Measurements from ENCODE around the gene PHF14. TPM values are rescaled to one million over a fixed set of nuclear protein-coding genes. Genes with fewer than 3 reads are reported as not detected.

Gene PHF14
- total RNA-seq, 2 donors from 2014 or later = 11.9 to 28.3 TPM

DNA sequence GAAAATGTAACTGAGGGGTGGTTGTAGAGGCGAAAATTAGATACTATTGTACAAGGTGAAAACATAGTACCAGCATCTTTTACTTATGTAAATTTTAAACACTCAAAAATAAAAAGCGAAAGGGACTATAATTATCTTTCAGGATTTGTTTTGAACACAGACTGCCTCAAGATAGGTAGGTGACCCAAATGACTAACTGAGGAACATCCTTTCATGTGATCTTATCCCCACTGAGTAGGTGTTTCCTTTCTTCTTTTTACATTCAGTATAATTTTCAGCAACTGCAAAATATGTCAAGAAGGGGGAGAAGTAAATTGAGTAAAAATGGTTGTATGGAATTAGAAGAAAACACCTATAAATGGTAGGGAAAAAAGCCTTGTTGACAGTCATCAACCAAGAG is 236.7 kb downstream of the PHF14 start:
- no peaks in the 10 kb centered on the region for H3K27me3 ChIP-seq
- TF ChIP-seq CTCF (IDR thresholded peaks at IDR 0.05) (no peak), POLR2A (IDR thresholded peaks at IDR 0.05) (no peak)

DNA sequence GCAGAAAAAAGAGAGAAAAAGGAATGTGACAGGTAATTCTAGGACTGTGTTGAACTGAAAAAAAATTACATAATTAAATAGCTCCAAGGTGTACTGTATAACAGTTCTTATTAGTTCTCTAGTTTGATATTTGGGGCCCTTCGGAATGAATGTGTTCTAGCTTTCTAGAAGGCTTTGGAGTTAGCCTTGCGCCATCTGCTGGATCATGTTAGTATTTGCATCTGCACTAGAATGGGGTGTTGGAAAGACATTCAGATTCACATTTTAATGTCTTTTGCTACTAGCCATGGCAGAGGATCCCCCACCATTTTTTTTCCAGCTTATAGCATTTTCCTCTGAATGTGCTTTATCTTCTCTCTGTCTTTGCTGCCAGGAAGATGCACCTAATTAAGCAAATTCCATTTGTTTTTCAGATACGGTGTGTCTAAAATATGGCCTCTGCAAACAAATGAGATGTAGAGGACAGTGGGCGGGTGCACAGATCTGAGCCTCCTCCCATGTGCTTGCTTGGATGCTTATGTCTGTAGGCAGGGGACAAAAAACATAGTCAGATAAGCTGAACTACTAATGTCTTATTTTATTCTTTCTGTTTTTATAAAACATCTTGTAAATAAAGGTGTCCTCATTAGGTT is 238.5 kb downstream of the PHF14 start:
- DNase-seq (peak; percentile 50 to 66 (median 58)), ATAC-seq (peak; percentile 81)
- Histone ChIP-seq H3K9me3 (no peaks in the 10 kb centered on the region), H3K27ac (no peak overlapping the region), H3K4me3 (no peak overlapping the region), H3K36me3 (replicated peaks in 1 of 2; ENCODE audit: insufficient read depth in 1 of 2, low read depth in 2 of 2) (no peaks in the 10 kb centered on the region), H3K27me3 (no peaks in the 10 kb centered on the region), H3K4me1 (no peaks in the 10 kb centered on the region)
- 28 to 36% methylated on average over 4 of the region's 4 CpGs for WGBS, 2 donors
- peak; percentile 35 to 78 (median 63) for TF ChIP-seq CTCF (IDR thresholded peaks at IDR 0.05)
- no peak for TF ChIP-seq POLR2A (IDR thresholded peaks at IDR 0.05)
- intact Hi-C loops (cut with DNase I) = no loop called here

More for the DNA sequence above, 236.7 kb downstream of the PHF14 start:
- Histone ChIP-seq H3K4me3 (no peak overlapping the region), H3K9me3 (no peaks in the 10 kb centered on the region), H3K36me3 (replicated peaks in 1 of 2; ENCODE audit: insufficient read depth in 1 of 2, low read depth in 2 of 2) (no peaks in the 10 kb centered on the region), H3K4me1 (no peaks in the 10 kb centered on the region), H3K27ac (no peak overlapping the region)
- intact Hi-C loops (cut with DNase I) = no loop called here
- ATAC-seq (no peak), DNase-seq (no peak)
- 75 to 80% methylated on average over 2 of the region's 2 CpGs for WGBS, 2 donors

- intact Hi-C loops (cut with DNase I) = no loop called here
- 33 to 59% methylated on average over 1 of the region's 1 CpG for WGBS, 2 donors
- no peaks in the 10 kb centered on the region for H3K27me3 ChIP-seq
- no peaks in the 10 kb centered on the region for H3K36me3 ChIP-seq (replicated peaks in 1 of 2; ENCODE audit: insufficient read depth in 1 of 2, low read depth in 2 of 2)
- H3K4me3 ChIP-seq = no peak overlapping the region
- H3K9me3 ChIP-seq = no peaks in the 10 kb centered on the region
- no peak overlapping the region for H3K27ac ChIP-seq
- no peak for ATAC-seq
- no peak for DNase-seq
- no peak for TF ChIP-seq POLR2A (IDR thresholded peaks at IDR 0.05)
- TF ChIP-seq CTCF (IDR thresholded peaks at IDR 0.05) = no peak
- no peaks in the 10 kb centered on the region for H3K4me1 ChIP-seq
Measured at GRCh38 chr7:11212816-11213215, 239.1 kb downstream of the PHF14 start.

GRCh38 chr7:11213266-11213665 is 239.6 kb downstream of the PHF14 start:
- no peak overlapping the region for H3K27ac ChIP-seq
- no peak for TF ChIP-seq CTCF (IDR thresholded peaks at IDR 0.05)
- no peak for TF ChIP-seq POLR2A (IDR thresholded peaks at IDR 0.05)
- DNase-seq (no peak), ATAC-seq (no peak)
- H3K36me3 ChIP-seq (replicated peaks in 1 of 2; ENCODE audit: insufficient read depth in 1 of 2, low read depth in 2 of 2) = no peaks in the 10 kb centered on the region
- no peaks in the 10 kb centered on the region for H3K4me1 ChIP-seq
- no peak overlapping the region for H3K4me3 ChIP-seq
- intact Hi-C loops (cut with DNase I) = no loop called here
- 18 to 36% methylated on average over 1 of the region's 1 CpG for WGBS, 2 donors
- H3K27me3 ChIP-seq = no peaks in the 10 kb centered on the region
- H3K9me3 ChIP-seq = no peaks in the 10 kb centered on the region

GRCh38 chr7:11216276-11216675 is 242.6 kb downstream of the PHF14 start:
- no peaks in the 10 kb centered on the region for H3K27me3 ChIP-seq
- H3K36me3 ChIP-seq (replicated peaks in 1 of 2; ENCODE audit: insufficient read depth in 1 of 2, low read depth in 2 of 2) = no peaks in the 10 kb centered on the region
- intact Hi-C loops (cut with DNase I) = no loop called here
- no peak for TF ChIP-seq POLR2A (IDR thresholded peaks at IDR 0.05)
- ATAC-seq (no peak), DNase-seq (no peak)
- H3K4me1 ChIP-seq = no peaks in the 10 kb centered on the region
- H3K4me3 ChIP-seq = no peak overlapping the region
- peaks cover 0 to 4% (median 0%) of the 10 kb centered on the region in 3 donors for H3K9me3 ChIP-seq
- H3K27ac ChIP-seq = no peak overlapping the region
- WGBS, 2 donors = 86 to 87% methylated on average over 2 of the region's 2 CpGs

Data from body of pancreas (tissue), 4 donors.